Measurements from ENCODE around the gene ZBTB20. TPM values are rescaled to one million over a fixed set of nuclear protein-coding genes. Genes with fewer than 3 reads are reported as not detected.
A peak's percentile ranks its signal among the peaks of the same experiment; 100 is the strongest.

The ZBTB20 gene
- total RNA-seq, 1 donor from 2014 or later, result 27.5 TPM

- TF ChIP-seq CTCF (IDR thresholded peaks at IDR 0.05; ENCODE audit: partially characterized antibody, unreplicated experiment), result no peak
- Mint-ChIP-seq H3K27me3 (ENCODE audit: unreplicated experiment) (no peaks in the 10 kb centered on the region), H3K4me3 (ENCODE audit: unreplicated experiment) (no peak overlapping the region), H3K9me3 (ENCODE audit: unreplicated experiment) (no peaks in the 10 kb centered on the region), H3K36me3 (ENCODE audit: unreplicated experiment) (no peaks in the 10 kb centered on the region), H3K27ac (ENCODE audit: unreplicated experiment) (no peak overlapping the region), H3K4me1 (ENCODE audit: low read depth, unreplicated experiment) (peaks cover 17% of the 10 kb centered on the region)
- no peak for DNase-seq
Measured at GRCh38 chr3:114718071-114718897, 428.8 kb downstream of the ZBTB20 start.

- DNase-seq, result no peak
- Mint-ChIP-seq H3K4me3 (ENCODE audit: unreplicated experiment) (no peak overlapping the region), H3K9me3 (ENCODE audit: unreplicated experiment) (no peaks in the 10 kb centered on the region), H3K36me3 (ENCODE audit: unreplicated experiment) (no peaks in the 10 kb centered on the region), H3K27me3 (ENCODE audit: unreplicated experiment) (no peaks in the 10 kb centered on the region), H3K4me1 (ENCODE audit: low read depth, unreplicated experiment) (peaks cover 20% of the 10 kb centered on the region), H3K27ac (ENCODE audit: unreplicated experiment) (no peak overlapping the region)
- TF ChIP-seq CTCF (IDR thresholded peaks at IDR 0.05; ENCODE audit: partially characterized antibody, unreplicated experiment), result no peak
Measured at GRCh38 chr3:114716916-114717315, 430.2 kb downstream of the ZBTB20 start.

- Mint-ChIP-seq H3K27me3 (ENCODE audit: unreplicated experiment) (no peaks in the 10 kb centered on the region), H3K9me3 (ENCODE audit: unreplicated experiment) (no peaks in the 10 kb centered on the region), H3K27ac (ENCODE audit: unreplicated experiment) (peak overlapping the region; percentile 3), H3K4me1 (ENCODE audit: low read depth, unreplicated experiment) (peaks cover 20% of the 10 kb centered on the region), H3K36me3 (ENCODE audit: unreplicated experiment) (no peaks in the 10 kb centered on the region), H3K4me3 (ENCODE audit: unreplicated experiment) (no peak overlapping the region)
- no peak for DNase-seq
- TF ChIP-seq CTCF (IDR thresholded peaks at IDR 0.05; ENCODE audit: partially characterized antibody, unreplicated experiment), result no peak
Measured at GRCh38 chr3:114716126-114716525, 431.0 kb downstream of the ZBTB20 start.

DNA sequence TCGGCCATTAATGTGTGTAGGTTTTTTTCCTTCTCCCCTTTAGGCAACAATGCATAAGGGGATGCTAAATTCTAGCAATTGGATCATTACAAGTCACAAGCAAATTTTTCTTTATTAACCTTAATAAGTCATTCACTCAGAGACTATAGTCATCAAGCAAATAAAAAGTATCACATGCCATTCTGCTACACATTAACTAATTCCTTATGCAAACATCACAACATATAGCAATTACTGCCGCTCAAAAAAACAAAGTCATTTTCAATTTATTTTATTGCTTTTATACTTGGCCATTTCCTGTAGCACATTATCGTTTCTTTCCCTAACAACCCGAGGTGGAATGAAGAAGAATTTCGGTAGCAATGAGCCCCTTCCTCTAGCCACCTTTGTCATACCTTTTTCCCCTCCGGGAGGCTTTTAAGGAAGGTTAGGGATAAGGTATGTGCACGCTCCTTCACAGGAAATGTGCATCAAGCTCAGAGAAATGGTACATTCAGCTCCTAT lies 432.1 kb downstream of the ZBTB20 start:
- Mint-ChIP-seq H3K9me3 (ENCODE audit: unreplicated experiment) (no peaks in the 10 kb centered on the region), H3K27ac (ENCODE audit: unreplicated experiment) (no peak overlapping the region), H3K4me1 (ENCODE audit: low read depth, unreplicated experiment) (peaks cover 20% of the 10 kb centered on the region), H3K4me3 (ENCODE audit: unreplicated experiment) (no peak overlapping the region), H3K27me3 (ENCODE audit: unreplicated experiment) (no peaks in the 10 kb centered on the region), H3K36me3 (ENCODE audit: unreplicated experiment) (no peaks in the 10 kb centered on the region)
- no peak for TF ChIP-seq CTCF (IDR thresholded peaks at IDR 0.05; ENCODE audit: partially characterized antibody, unreplicated experiment)
- no peak for DNase-seq

DNA sequence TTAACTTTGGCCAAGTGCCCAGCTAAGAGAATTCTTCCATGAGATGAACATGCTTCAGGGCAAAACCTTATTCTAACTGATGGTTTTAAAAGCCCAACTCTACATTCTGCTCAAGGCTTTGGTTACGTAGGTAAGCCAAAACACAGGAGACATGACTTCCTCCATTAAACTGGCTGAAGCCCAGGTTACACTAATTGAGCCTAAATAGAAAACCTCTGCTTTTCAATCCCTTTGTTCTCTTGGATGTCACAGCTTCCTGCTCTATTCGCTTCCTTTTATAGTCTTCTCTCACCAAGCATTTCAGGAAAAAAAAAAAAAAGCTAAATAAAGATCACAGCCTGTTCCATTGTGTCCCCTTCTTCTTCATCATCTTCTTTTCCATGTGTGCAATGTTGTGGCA lies 432.9 kb downstream of the ZBTB20 start:
- Mint-ChIP-seq H3K4me3 (ENCODE audit: unreplicated experiment) (no peak overlapping the region), H3K27ac (ENCODE audit: unreplicated experiment) (no peak overlapping the region), H3K9me3 (ENCODE audit: unreplicated experiment) (no peaks in the 10 kb centered on the region), H3K4me1 (ENCODE audit: low read depth, unreplicated experiment) (peaks cover 20% of the 10 kb centered on the region), H3K27me3 (ENCODE audit: unreplicated experiment) (no peaks in the 10 kb centered on the region), H3K36me3 (ENCODE audit: unreplicated experiment) (no peaks in the 10 kb centered on the region)
- DNase-seq, result no peak
- TF ChIP-seq CTCF (IDR thresholded peaks at IDR 0.05; ENCODE audit: partially characterized antibody, unreplicated experiment), result no peak
